NT2/D1 (cell line): Measurements from ENCODE around the gene EIF2A.
"Not testable (repeated sequence)": the region's sequence is repeated elsewhere in the genome, so short reads cannot be mapped to it uniquely, and the experiment has no call there.

ENCODE experiments used
- SUZ12 ChIP-seq: IDR thresholded peaks from 2 replicates; pipeline ENCODE4 v1.6.1; 2011; ENCODE audit not compliant: insufficient read length, insufficient read depth; ENCODE audit errors: extremely low read depth
- YY1 ChIP-seq: IDR thresholded peaks from 2 replicates; pipeline ENCODE4 v1.6.1; 2011; ENCODE audit not compliant: insufficient read length, insufficient read depth
- ZNF274 ChIP-seq: IDR thresholded peaks from 2 replicates; pipeline ENCODE4 v1.6.1; 2011; ENCODE audit warnings: mild to moderate bottlenecking, low read depth, low read length

DNA sequence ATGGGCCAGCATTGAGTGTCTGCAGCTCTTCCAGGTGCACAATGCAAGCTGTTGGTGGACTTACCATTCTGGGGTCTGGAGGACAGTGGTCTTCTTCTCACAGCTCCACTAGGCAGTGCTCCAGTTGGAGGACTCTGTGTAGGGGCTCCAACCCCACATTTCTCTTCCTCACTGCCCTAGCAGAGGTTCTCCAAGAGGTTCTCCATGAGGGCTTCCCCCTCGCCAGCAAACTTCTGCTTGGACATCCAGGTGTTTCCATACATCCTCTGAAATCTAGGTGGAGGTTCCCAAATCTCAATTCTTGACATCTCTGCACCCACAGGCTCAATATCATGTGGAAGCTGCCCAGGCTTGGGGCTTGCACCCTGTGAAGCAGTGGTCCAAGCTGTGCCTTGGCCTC lies 45.6 kb upstream of the EIF2A start:
- not testable (repeated sequence) for TF ChIP-seq YY1, SUZ12, ZNF274
